HepG2 (cell line): ENCODE measurements around the gene ZNF428. TPM values are rescaled to one million over a fixed set of nuclear protein-coding genes. Genes with fewer than 3 reads are reported as not detected.
A peak's percentile ranks its signal among the peaks of the same experiment; 100 is the strongest.

Experiments used
- BCL3 ChIP-seq: sonication (generic); formaldehyde crosslinking; IDR thresholded peaks from 2 replicates; pipeline ENCODE4 v1.5.1; 2020; ENCODE audit warnings: mild to moderate bottlenecking, missing genetic modification reagents, moderate library complexity
- CBX2 ChIP-seq, 2 experiments: fragments of 200-600 bp in 1 of 2; sonication (generic); formaldehyde crosslinking in 1 of 2; IDR thresholded peaks; 2 replicates each; pipeline versions ENCODE4 v1.7.0 to v1.8.1; 2018 to 2022; ENCODE audit warnings: low read depth in 2 of 2, low read length in 1 of 2, mild to moderate bottlenecking in 1 of 2, missing genetic modification reagents in 1 of 2
- CHD4 ChIP-seq: fragments of 200-600 bp; sonication (generic); IDR thresholded peaks from 2 replicates; pipeline ENCODE4 v1.7.0; 2017; ENCODE audit warnings: mild to moderate bottlenecking, low read length, borderline replicate concordance
- ELF1 ChIP-seq: sonication (generic); formaldehyde crosslinking; IDR thresholded peaks from 2 replicates; pipeline ENCODE4 v1.4.0; 2020; ENCODE audit warnings: missing genetic modification reagents
- EP300 ChIP-seq, 3 experiments: sonication (generic) in 1 of 3; formaldehyde crosslinking in 1 of 3; IDR thresholded peaks; 2 replicates each; pipeline versions ENCODE4 v1.5.1 to v1.6.1; 2011 to 2020; ENCODE audit warnings: low read depth in 2 of 3, low read length in 2 of 3, borderline replicate concordance in 1 of 3, improper control_type of control experiment in 1 of 3, mild to moderate bottlenecking in 1 of 3, missing genetic modification reagents in 1 of 3, moderate library complexity in 1 of 3
- FOXA1 ChIP-seq, 2 experiments: fragments of 450-650 bp in 1 of 2; sonication (generic) in 1 of 2; formaldehyde crosslinking in 1 of 2; IDR thresholded peaks; 2 replicates each; pipeline versions ENCODE4 v1.4.0 to v1.6.1; 2016 to 2020; ENCODE audit warnings: missing genetic modification reagents in 1 of 2
- SIN3B ChIP-seq: fragments of 150-350 bp; IDR thresholded peaks from 2 replicates; pipeline ENCODE4 v1.6.1; 2014; ENCODE audit warnings: low read length
- THYN1 ChIP-seq: sonication (generic); formaldehyde crosslinking; IDR thresholded peaks from 2 replicates; pipeline ENCODE4 v1.8.1; 2023; ENCODE audit warnings: low read depth, mild to moderate bottlenecking, moderate library complexity, missing genetic modification reagents, borderline replicate concordance
- ZNF256 ChIP-seq: sonication (generic); formaldehyde crosslinking; conservative IDR thresholded peaks from 2 replicates; pipeline ENCODE4 v1.4.0; 2020; ENCODE audit warnings: missing genetic modification reagents
- ZNF292 ChIP-seq: sonication (generic); formaldehyde crosslinking; IDR thresholded peaks from 2 replicates; pipeline ENCODE4 v1.8.1; 2022; ENCODE audit warnings: mild to moderate bottlenecking, low read depth, missing genetic modification reagents, borderline replicate concordance
- ZNF441 ChIP-seq: sonication (generic); formaldehyde crosslinking; IDR thresholded peaks from 2 replicates; pipeline ENCODE4 v1.7.0; 2021; ENCODE audit warnings: missing genetic modification reagents, borderline replicate concordance
- polyA plus RNA-seq, 8 experiments: library from polyadenylated mRNA; depleted of rRNA in 3 of 8; stranded (reverse) in 7 of 8; unstranded in 1 of 8; fragments of >200 nt; fragmentation: Illumina TruSeq in 4 of 8; extraction: Trizol in 4 of 8; gene quantifications; 2 replicates each; pipeline versions ENCODE4 v1.2.1 to v1.2.3, GENCODE V29; 2011 to 2016; ENCODE audit warnings: low read depth in 4 of 8, missing spikeins in 1 of 8, mixed read lengths in 1 of 8; ENCODE audit not compliant: insufficient read depth in 1 of 8
- total RNA-seq, 5 experiments: library from RNA; depleted of rRNA; stranded (reverse); fragments of >200 nt; fragmentation: Illumina TruSeq; extraction: Trizol; gene quantifications; 2 replicates each; pipeline ENCODE4 v1.2.3, GENCODE V29; 2016; ENCODE audit warnings: low read depth in 1 of 5
- TF ChIP-seq, protein P1 (sequence below): IDR thresholded peaks from 2 replicates; pipeline ENCODE4 v1.6.1; 2012; ENCODE audit warnings: inconsistent platforms
- TF ChIP-seq, protein P2 (sequence below): sonication (generic); formaldehyde crosslinking; IDR thresholded peaks from 2 replicates; pipeline ENCODE4 v1.4.0; 2020; ENCODE audit warnings: mild to moderate bottlenecking, missing genetic modification reagents
- TF ChIP-seq, protein P3 (sequence below): sonication (generic); formaldehyde crosslinking; IDR thresholded peaks from 2 replicates; pipeline ENCODE4 v1.4.0; 2020; ENCODE audit warnings: missing genetic modification reagents
- TF ChIP-seq, protein P4 (sequence below): IDR thresholded peaks from 2 replicates; pipeline ENCODE4 v1.6.1; 2018; ENCODE audit warnings: missing genetic modification reagents, mild to moderate bottlenecking, missing compliant biosample characterization

Gene ZNF428
- total and polyA plus RNA-seq, 2 of the 13 experiments (the other 11 are each of a cell fraction or from before 2014, with no cell fraction given): 10.4 to 26.9 TPM

GRCh38 chr19:43618921-43619261, 538 bp downstream of the ZNF428 start (continued):
- no peak for TF ChIP-seq BCL3 (CRISPR knock-in tag)
- no peak for TF ChIP-seq EP300 (IDR thresholded peaks at IDR 0.05; ENCODE audit: low read depth in 2 of 2, low read length in 2 of 2)
- no peak for TF ChIP-seq EP300 (CRISPR knock-in tag; IDR thresholded peaks at IDR 0.05; ENCODE audit: borderline replicate concordance)
- TF ChIP-seq FOXA1 (IDR thresholded peaks at IDR 0.05): no peak
- TF ChIP-seq FOXA1 (CRISPR knock-in tag; IDR thresholded peaks at IDR 0.05): peak; percentile 52
- TF ChIP-seq ZNF441 (CRISPR knock-in tag): peak; percentile 75; the same call in 1 of the 2 replicates
- peak; percentile 14; the same call in 1 of the 2 replicates for TF ChIP-seq ELF1 (CRISPR knock-in tag)
- no peak for TF ChIP-seq CBX2 (IDR thresholded peaks at IDR 0.05; ENCODE audit: low read depth, low read length)
- TF ChIP-seq CBX2 (CRISPR knock-in tag; IDR thresholded peaks at IDR 0.05; ENCODE audit: low read depth): no peak
- no peak; the same call in 1 of the 2 replicates for TF ChIP-seq ZNF292 (CRISPR knock-in tag)
- TF ChIP-seq SIN3B: no peak
- TF ChIP-seq, protein P1, sequence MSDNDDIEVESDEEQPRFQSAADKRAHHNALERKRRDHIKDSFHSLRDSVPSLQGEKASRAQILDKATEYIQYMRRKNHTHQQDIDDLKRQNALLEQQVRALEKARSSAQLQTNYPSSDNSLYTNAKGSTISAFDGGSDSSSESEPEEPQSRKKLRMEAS: peak; percentile 55; the same call in 1 of the 2 replicates
- TF ChIP-seq ZNF256 (CRISPR knock-in tag): 0 out of 2 replicates have a peak, but pooled peaks have one; percentile 23
- TF ChIP-seq, protein P2, sequence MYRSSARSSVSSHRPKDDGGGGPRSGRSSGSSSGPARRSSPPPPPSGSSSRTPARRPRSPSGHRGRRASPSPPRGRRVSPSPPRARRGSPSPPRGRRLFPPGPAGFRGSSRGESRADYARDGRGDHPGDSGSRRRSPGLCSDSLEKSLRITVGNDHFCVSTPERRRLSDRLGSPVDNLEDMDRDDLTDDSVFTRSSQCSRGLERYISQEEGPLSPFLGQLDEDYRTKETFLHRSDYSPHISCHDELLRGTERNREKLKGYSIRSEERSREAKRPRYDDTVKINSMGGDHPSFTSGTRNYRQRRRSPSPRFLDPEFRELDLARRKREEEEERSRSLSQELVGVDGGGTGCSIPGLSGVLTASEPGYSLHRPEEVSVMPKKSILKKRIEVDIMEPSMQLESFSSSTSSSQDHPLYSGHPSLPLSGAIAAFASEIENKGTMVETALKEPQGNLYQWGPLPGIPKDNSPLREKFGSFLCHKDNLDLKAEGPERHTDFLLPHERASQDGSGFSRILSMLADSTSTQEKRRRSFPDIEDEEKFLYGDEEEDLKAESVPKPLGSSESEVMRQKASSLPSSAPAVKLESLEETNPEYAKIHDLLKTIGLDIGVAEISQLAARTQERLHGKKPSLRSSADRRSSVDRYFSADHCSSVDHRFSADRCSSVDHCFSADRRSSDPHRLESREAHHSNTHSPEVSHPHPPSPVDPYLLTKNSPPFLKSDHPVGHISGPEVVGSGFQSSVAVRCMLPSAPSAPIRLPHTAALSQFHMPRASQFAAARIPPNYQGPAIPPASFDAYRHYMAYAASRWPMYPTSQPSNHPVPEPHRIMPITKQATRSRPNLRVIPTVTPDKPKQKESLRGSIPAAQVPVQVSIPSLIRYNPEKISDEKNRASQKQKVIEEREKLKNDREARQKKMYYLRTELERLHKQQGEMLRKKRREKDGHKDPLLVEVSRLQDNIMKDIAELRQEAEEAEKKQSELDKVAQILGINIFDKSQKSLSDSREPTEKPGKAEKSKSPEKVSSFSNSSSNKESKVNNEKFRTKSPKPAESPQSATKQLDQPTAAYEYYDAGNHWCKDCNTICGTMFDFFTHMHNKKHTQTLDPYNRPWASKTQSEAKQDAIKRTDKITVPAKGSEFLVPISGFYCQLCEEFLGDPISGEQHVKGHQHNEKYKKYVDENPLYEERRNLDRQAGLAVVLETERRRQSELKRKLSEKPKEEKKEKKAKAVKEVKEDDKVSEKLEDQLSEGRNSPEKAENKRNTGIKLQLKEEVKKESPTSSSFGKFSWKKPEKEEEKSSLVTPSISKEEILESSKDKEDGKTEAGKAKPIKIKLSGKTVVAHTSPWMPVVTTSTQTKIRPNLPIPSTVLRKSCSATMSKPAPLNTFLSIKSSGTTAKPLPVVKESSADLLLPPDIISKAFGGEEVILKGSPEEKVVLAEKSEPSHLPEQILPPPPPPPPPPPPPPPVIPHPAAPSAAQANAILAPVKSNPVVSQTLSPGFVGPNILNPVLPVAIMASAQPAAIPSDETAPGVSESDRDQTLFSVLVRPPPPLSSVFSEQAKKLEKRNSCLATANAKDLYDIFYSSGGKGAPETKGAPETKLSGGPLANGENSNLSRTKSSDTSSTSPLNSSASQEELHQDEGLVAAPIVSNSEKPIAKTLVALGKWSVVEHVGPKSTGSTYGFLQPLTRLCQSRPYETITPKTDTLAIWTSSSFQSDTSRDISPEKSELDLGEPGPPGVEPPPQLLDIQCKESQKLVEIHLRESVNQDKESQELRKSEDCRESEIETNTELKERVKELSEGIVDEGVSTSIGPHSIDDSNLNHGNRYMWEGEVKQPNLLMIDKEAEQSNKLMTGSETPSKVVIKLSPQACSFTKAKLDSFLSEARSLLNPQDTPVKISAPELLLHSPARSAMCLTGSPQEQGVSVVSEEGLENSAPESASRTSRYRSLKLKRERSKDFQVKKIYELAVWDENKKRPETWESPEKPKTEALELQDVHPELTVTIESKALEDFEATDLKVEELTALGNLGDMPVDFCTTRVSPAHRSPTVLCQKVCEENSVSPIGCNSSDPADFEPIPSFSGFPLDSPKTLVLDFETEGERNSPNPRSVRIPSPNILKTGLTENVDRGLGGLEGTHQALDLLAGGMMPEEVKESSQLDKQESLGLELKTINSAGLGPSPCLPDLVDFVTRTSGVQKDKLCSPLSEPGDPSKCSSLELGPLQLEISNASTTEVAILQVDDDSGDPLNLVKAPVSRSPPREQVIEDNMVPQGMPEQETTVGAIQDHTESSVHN (CRISPR knock-in tag): peak; percentile 46; the same call in 1 of the 2 replicates
- peak; percentile 43; the same call in 1 of the 2 replicates for TF ChIP-seq CHD4
- TF ChIP-seq, protein P3, sequence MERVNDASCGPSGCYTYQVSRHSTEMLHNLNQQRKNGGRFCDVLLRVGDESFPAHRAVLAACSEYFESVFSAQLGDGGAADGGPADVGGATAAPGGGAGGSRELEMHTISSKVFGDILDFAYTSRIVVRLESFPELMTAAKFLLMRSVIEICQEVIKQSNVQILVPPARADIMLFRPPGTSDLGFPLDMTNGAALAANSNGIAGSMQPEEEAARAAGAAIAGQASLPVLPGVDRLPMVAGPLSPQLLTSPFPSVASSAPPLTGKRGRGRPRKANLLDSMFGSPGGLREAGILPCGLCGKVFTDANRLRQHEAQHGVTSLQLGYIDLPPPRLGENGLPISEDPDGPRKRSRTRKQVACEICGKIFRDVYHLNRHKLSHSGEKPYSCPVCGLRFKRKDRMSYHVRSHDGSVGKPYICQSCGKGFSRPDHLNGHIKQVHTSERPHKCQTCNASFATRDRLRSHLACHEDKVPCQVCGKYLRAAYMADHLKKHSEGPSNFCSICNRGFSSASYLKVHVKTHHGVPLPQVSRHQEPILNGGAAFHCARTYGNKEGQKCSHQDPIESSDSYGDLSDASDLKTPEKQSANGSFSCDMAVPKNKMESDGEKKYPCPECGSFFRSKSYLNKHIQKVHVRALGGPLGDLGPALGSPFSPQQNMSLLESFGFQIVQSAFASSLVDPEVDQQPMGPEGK: no peak
- no peak; the same call in 1 of the 2 replicates for TF ChIP-seq THYN1
- TF ChIP-seq, protein P4, sequence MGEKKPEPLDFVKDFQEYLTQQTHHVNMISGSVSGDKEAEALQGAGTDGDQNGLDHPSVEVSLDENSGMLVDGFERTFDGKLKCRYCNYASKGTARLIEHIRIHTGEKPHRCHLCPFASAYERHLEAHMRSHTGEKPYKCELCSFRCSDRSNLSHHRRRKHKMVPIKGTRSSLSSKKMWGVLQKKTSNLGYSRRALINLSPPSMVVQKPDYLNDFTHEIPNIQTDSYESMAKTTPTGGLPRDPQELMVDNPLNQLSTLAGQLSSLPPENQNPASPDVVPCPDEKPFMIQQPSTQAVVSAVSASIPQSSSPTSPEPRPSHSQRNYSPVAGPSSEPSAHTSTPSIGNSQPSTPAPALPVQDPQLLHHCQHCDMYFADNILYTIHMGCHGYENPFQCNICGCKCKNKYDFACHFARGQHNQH (CRISPR knock-in tag): peak; percentile 17; the same call in 1 of the 2 replicates
